ENCODE results near the gene RAB18.

Gene RAB18

DNA sequence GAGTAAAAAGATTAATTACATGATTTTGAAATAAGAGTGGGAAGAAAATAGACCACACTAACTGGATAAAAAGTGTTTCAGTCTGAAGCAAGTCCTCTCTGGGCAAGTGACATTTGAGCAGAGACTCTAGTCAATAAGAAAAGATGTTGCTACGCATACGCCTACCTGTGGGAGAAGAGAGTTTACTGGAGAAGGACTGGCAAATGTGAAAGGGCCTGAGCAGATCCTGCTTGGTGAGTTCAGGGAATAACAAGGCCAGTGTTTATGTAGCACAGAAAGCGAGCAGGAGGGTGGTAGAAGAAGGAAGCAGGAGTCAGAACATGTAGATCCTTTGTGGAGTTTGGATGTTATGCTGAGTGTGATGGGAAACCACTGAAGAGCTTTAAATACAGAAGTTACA lies 43.4 kb downstream of the RAB18 start:
- H3K4me3 ChIP-seq (ENCODE audit: low read length) = no peak overlapping the region
- TF ChIP-seq, protein P1, sequence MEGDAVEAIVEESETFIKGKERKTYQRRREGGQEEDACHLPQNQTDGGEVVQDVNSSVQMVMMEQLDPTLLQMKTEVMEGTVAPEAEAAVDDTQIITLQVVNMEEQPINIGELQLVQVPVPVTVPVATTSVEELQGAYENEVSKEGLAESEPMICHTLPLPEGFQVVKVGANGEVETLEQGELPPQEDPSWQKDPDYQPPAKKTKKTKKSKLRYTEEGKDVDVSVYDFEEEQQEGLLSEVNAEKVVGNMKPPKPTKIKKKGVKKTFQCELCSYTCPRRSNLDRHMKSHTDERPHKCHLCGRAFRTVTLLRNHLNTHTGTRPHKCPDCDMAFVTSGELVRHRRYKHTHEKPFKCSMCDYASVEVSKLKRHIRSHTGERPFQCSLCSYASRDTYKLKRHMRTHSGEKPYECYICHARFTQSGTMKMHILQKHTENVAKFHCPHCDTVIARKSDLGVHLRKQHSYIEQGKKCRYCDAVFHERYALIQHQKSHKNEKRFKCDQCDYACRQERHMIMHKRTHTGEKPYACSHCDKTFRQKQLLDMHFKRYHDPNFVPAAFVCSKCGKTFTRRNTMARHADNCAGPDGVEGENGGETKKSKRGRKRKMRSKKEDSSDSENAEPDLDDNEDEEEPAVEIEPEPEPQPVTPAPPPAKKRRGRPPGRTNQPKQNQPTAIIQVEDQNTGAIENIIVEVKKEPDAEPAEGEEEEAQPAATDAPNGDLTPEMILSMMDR (conservative IDR thresholded peaks at IDR 0.05; ENCODE audit: low read length) = no peak
- no peak for DNase-seq (ENCODE audit: low read depth)

DNA sequence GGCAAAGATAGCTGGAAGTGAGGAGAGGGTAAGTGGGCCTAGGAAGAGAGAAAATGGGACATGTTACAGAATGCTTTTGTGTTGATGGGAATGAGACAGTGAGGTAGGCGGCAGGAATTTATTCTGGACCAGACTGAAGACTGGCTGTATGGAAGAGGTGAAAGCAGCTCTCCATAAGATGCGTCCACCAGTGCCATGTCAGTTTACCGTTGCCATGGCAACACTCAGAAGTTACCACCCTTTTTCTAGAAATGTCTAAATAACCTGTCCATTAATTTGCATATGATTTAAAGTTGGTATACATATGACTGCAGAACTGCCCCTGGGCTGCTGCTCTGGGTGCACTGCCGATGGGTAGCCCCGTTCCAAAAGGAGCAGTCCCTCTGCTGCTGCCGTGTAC lies 46.7 kb downstream of the RAB18 start:
- no peak for DNase-seq (ENCODE audit: low read depth)
- H3K4me3 ChIP-seq (ENCODE audit: low read length) = no peak overlapping the region
- TF ChIP-seq, protein P1 (conservative IDR thresholded peaks at IDR 0.05; ENCODE audit: low read length) = no peak

DNA sequence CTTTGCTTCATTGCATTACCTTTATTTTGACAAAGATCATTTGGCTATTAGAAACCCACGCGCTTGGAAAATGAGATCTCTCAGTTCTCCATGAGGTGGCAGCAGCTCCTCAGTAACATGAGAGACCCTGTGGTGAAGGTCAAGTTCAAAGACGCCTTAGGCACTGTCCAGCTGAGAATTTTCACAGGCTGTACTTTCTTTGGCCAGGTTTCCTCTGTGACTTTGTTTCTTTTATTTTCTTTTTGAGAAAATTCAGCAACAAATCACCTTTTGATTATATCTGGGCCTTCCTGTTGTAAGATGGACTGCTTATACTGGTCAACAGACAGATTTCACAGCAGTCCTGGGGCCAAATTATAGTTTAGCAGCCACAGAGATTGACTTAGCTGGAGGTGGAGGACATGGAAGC lies 54.5 kb downstream of the RAB18 start:
- peak; percentile 74 for DNase-seq (ENCODE audit: low read depth)
- no peak overlapping the region for H3K4me3 ChIP-seq (ENCODE audit: low read length)
- TF ChIP-seq, protein P1 (conservative IDR thresholded peaks at IDR 0.05; ENCODE audit: low read length) = peak; percentile 92

DNA sequence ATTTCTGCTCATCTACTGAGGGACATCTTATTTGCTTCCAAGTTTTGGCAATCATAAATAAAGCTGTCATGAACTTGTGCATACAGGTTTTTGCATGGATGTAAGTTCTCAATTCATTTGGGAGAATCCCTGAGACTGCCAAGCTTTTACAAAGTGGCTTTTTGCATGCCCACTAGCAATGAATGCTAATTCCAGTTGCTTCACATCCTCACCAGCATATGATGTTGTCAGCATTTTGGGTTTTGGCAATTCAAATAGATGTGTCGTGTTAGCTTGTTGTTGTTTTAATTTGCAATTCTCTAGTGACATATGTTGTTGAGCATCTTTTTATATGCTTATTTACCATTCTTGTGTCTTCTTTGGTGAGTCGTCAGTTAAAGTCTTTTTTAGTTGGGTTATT lies 57.2 kb downstream of the RAB18 start:
- DNase-seq (ENCODE audit: low read depth) = peak; percentile 12
- no peak overlapping the region for H3K4me3 ChIP-seq (ENCODE audit: low read length)
- TF ChIP-seq, protein P1 (conservative IDR thresholded peaks at IDR 0.05; ENCODE audit: low read length) = no peak

DNA sequence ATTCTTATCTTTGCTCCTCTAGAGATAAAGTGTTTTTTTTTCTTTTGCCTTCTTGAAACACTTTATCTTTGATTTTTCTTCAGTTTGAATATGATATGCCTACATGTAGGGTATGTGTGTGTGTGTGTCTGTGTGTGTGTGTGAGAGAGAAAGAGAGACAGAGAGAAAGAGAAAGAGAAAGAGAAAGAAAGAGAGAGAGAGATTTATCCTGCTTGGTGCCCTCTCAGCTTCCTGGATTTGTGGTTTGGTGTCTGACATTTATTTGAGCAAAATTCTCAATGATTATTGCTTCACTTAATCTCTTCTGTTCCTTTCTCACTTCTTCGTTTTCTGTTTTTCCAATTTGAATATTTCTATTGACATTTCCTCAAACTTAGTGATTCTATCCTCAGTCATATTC lies 60.3 kb downstream of the RAB18 start:
- no peak for DNase-seq (ENCODE audit: low read depth)
- TF ChIP-seq, protein P1 (conservative IDR thresholded peaks at IDR 0.05; ENCODE audit: low read length) = no peak
- no peak overlapping the region for H3K4me3 ChIP-seq (ENCODE audit: low read length)

DNA sequence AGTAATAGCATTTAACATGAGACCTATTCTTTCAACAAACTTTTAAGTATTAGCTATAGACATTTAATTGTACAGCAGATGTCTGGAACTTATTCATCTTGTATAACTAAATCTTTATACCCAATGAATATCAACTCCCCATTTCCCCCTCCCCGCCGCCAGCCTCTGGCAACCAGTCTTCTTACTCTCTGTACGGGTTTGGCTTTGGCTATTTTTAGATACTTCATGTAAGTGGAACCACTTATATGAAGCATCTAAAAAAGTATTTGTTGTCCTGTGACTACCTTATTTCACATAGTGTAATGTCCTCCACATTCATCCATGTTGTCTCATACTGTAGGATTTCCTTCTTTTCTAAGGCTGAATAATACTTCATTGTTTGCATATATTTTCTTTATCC lies 60.8 kb downstream of the RAB18 start:
- no peak overlapping the region for H3K4me3 ChIP-seq (ENCODE audit: low read length)
- no peak for DNase-seq (ENCODE audit: low read depth)
- TF ChIP-seq, protein P1 (conservative IDR thresholded peaks at IDR 0.05; ENCODE audit: low read length) = no peak

DNA sequence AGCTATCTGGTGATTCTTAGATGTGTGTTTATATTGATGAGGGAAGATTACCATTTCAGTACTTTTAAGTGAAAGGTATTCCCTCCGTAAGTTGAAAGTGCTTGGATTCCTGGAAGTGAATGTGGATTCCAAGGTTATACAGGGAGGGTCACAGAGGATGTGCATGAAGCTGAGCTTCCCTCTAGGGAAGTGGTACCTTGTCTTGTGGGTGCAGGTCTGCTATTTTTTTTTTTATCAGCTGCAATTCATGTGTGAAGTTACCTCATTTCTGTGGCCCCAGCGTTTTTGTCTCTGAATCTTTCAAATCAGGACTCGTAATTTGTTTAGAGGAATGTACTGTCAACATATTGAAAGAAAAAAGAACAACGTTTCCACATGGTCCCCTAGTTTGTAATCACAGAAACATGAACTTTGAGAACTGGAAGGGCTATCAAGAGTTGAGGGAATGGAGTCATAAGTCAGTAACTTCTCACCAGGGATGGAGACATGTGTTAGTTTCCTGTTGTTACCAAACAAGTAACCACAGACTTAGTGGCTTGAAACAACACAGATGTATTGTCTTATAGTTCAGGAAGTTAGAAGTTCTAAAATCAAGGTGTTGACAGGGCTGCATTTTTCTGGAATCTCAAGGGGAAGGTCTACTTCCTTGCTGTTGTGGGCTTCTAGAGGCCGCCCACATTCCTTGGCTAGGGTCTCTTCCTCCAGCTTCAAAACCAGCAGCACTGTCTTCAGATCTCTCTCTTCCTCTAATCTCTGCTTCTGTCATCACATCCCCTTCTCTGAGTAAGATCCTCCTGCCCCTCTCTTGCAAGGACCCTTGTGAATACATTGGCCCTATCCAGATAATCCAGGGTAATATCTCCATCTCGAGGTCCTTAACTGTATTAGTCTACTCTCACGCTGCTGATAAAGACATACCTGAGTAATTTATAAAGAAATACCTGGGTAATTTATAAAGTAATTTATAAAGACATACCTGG lies 64.4 kb downstream of the RAB18 start:
- TF ChIP-seq, protein P1 (conservative IDR thresholded peaks at IDR 0.05; ENCODE audit: low read length) = no peak
- peak; percentile 95 for DNase-seq (ENCODE audit: low read depth)
- no peak overlapping the region for H3K4me3 ChIP-seq (ENCODE audit: low read length)

Measured in AG10803 (cell line).